ENCODE data around the gene MON1A.
"Not testable (repeated sequence)": the region's sequence is repeated elsewhere in the genome, so short reads cannot be mapped to it uniquely, and the experiment has no call there.

The MON1A gene, protein sequence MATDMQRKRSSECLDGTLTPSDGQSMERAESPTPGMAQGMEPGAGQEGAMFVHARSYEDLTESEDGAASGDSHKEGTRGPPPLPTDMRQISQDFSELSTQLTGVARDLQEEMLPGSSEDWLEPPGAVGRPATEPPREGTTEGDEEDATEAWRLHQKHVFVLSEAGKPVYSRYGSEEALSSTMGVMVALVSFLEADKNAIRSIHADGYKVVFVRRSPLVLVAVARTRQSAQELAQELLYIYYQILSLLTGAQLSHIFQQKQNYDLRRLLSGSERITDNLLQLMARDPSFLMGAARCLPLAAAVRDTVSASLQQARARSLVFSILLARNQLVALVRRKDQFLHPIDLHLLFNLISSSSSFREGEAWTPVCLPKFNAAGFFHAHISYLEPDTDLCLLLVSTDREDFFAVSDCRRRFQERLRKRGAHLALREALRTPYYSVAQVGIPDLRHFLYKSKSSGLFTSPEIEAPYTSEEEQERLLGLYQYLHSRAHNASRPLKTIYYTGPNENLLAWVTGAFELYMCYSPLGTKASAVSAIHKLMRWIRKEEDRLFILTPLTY

DNA sequence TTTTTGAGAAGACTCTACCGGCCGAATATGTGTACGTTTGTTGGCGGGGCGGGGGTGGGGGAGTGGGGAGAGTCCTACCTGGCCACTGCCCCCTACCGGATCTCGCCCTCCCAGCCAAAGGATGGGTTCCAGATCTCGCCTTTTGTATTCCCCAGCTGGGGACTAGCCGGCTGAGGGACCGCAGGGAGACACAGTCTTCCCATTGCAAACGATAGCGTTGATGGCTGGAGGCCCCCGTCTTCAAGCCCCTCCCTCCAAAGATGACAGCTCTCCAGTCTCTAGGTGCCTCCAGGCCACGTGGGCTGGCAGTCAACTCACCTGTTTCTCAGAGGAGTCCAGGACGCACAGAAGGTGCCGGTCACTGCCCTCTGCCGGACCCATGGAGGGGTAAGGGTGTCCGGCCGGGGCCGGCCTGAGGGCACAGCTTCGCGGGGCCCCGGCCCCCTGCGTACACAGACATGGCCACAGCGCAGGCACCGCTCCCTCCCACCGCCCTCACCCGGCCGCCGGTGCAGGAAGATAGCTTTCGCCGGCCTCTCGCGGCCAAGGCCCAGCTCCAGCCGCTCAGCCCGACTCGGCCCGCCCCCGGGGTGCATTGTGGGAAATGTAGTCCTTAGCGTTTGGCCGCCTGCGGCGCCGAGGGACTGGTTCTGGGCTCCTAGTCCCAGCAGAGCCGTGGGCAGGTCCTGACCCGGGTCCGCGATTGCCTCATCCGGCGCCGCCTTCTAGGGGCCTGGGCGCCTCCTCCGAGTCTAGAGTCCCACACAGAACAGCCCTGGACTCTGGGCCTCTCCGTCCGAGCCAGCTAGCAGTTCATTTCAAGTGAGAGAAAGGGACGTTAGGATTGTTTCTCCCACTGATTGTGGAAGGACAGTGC lies at the start of gene MON1A:
Gene MON1A, minus strand, starts transcription at position 521 of the 877 bp plus-strand sequence. CDS start 16,465 bp downstream, outside the sequence.
- DNase-seq, result peak; percentile 81 to 95

DNA sequence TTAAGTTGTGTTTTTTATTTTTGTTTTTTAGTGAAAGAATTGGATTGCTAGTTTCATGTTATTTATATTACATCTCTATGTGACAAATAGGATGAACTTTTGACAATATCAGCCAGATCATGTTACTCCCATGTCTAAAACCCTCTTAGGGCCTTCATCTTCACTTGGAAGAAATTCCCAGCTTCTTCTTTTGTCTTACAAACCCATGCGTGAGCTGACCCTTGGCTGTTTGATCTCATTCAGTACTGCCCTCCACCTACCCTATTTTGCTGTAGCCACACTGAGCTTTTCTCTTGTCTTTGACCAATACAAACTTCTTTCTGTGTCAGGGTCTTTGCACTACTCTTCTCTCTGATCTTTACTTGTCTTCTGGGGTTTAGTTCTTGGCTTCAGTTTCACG lies 47.3 kb upstream of the MON1A start:
- DNase-seq, result no peak

DNA sequence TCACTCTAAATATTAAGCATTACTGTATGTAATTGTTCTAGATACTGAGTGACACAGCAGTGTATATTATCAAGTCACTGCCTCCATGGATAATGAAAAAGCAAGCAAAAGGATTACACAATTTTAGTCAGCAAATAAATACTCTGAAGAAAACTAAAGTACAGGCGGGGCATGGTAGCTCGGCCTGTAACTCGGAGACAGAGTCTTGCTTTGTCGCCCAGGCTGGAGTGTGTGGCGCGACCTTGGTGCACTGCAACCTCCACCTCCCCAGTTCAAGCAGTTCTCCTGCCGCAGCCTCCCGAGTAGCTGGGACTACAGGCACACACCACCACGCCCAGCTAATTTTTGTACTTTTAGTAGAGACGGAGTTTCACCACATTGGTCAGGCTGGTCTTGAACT lies 43.0 kb upstream of the MON1A start:
- DNase-seq, result no peak

DNA sequence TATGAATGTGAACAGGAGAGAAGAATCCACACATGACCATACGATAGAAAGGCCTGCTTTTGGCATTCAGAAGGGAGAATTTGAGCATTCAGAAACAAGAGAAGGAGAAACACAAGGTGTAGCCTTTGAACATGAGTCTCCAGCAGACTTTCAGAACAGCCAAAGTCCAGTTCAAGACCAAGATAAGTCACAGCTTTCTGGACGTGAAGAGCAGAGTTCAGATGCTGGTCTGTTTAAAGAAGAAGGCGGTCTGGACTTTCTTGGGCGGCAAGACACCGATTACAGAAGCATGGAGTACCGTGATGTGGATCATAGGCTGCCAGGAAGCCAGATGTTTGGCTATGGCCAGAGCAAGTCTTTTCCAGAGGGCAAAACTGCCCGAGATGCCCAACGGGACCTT lies 38.7 kb upstream of the MON1A start:
- no peak for DNase-seq

DNA sequence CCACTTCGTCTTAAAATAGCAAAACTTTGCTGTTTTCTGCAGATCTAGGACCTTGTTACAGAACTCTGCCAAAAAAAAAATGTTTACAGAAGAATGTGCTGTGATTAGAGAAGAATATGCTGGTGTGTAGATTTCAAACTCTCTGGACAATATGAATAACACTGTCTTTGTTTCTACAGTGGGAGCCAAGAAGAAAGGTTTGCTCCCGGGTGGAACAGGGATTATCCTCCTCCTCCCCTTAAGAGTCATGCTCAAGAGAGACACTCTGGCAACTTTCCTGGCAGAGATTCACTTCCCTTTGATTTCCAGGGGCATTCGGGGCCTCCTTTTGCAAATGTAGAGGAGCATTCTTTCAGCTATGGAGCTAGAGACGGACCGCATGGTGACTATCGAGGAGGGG lies 37.7 kb upstream of the MON1A start:
- DNase-seq, result no peak

DNA sequence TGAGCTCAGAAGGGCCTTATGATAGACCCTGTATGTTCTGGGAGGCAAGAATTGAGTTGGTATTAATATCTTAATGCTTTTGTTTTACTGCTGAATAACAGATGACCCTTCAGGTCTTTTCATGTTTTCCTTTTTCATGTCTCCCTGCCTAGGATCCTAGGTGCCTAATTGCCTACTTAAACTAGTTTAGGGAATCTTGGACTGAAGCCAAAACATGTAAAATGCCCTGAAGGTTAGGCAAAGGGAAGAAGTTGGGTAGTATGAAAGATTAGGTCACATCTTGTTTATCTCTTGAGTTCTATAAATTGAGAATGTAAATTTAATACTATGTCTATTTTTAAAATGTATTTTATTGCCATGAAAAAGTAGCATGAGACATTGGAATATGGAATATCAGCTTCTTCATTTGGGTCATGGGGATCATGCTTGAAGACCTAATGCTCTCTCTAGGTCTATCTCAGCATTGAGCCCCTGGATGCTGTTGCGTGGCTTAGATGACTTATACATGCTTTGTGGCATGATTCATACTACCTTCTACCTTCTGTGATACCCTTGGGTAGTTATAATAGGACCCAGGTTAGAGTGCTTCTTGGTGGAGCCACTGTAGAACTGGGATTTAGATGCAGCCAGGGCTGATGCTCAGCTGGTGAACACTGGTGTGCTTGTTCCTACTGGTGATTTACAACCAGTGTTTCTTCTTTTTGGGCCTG lies 36.8 kb upstream of the MON1A start:
- DNase-seq, result no peak

DNA sequence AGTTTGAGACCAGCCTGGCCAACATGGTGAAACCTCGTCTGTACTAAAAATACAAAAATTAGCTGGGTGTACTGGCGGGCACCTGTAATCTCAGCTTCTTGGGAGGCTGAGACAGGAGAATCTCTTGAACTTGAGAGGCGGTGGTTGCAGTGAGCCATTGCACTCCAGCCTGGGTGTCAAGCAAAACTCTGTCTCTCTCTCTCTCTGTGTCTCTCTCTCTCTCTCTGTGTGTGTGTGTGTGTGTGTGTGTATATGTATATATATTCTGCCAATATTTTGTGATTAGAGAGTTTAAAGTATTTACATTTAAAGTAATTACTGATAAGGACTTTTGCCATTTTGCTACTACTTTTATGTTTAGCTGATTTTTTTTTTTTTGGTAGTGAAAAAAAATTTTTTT lies 26.0 kb upstream of the MON1A start:
- no peak for DNase-seq

DNA sequence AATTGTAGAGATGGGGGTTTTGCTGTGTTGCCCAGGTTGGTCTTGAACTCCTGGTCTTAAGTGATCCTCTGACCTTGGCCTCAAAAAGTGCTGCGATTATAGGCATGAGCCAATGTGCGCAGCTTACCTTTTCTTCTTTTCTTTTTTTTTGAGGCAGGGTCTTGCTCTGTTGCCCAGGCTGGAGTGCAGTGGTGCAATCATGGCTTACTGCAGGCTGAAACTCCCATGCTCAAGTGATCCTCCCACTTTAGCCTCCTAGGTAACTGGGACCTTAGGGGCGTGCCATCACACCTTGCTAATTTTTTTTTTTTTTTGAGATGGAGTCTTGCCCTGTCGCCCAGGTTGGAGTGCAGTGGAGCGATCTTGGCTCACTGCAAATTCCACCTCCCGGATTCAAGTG lies 23.3 kb upstream of the MON1A start:
- no peak for DNase-seq

DNA sequence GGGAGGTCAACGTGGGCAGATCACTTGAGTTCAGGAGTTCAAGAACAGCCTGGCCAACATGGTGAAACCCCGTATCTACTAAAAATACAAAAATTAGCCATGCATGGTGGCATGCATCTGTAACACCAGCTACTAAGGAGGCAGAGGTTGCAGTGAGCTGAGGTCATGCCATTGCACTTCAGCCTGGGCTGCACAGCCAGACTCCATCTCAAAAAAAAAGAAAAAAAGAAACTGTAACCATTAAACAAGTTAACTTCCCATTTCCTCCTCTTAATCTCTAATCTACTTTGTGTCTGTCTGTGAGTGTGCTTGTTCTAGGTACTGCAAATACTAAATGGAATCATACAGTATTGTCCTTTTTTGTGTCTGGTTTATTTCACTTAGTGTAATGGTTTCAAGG lies 13.0 kb upstream of the MON1A start:
- no peak for DNase-seq

DNA sequence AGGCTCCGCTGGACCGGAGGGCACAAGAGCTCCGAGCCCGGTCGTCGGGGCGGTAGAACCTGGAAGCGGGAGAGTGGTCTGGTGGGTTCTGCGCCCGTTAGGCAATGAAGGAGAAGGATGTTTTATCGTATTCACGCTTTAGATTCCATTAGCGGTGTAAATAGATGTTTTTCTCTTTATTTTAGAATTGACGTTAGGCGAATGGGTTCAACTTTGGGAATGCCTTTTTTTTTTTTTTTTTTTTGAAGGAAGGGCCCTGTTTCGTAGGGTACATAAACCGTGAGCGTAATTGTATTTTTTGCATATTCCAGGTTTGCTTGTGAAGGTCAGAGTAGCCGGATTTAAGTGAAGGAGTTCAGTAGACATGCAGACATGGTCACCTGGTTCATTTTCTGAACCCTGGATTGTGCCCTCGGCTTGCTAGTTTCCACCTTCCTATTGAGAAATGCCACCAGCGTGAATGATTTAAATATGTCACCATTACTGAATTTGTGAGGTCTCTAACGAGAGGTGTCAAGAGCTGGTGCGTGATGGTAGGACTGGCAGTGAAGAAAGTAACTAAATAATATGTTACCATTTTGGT lies 11.1 kb upstream of the MON1A start:
- DNase-seq, result peak in 1 of 2 experiments; percentile 27

DNA sequence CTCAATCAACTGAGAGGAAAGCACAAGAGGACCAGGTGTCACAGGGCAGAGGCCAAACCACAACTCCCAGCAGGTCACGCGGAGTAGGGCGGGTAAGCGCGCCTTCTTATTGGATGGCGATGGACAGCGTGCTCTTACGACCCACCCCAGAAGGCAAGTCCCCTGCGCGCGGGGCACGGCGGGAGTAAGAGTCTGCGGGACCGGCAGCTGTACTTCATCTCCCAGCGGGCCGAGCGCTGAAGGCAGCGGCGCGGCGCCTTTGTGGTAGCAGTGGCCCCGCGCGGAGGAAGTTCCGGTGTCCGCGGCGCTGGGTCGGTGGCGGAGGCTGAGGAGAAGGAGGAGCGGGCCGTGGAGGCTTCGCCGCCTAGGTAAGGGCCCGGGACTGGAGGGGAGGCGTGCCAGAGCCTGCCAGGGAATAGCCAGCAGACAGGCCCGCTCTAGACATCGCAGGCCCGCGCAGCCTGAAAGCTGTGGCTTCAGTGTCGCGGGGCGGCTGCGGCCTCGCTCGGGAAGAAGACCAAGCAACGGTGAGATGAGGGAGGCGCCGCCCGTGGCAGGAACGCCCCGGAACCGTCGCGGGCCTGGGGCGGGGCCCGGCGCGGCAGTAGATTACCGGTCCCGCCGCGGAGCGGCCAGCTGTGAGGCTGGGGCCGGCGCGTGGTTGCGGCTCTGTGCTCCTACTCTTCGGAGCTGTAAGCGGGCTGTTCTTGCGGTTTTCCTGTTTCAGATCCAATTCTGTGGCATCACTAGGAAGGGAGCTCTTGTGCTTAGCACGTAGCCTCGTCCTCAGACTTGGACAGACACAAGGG lies 10.5 kb upstream of the MON1A start, which contains the start of gene RBM6:
Gene RBM6, plus strand, starts transcription at position 293 of the 809 bp plus-strand sequence. CDS start 22,492 bp downstream, outside the sequence.
- peak; percentile 96 to 99 for DNase-seq

DNA sequence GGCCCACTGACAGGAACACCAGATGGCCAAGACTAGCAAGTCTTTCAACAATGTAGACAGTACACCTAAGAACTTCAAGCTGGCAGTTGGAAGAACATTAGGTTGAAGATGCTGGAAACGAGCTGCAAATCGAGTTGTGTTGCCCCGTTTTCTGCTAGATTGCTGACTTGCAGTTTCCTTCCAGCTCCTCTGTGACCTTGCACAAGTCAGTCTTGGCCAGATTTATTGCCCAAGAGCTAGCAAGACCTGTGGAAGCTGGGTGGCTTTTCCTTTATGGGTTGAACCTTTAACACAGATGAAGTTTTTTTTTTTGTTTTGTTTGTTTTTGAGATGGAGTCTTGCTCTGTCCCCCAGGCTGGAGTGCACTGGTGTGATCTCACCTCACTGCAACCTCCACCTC lies 7.5 kb upstream of the MON1A start:
- DNase-seq, result no peak

DNA sequence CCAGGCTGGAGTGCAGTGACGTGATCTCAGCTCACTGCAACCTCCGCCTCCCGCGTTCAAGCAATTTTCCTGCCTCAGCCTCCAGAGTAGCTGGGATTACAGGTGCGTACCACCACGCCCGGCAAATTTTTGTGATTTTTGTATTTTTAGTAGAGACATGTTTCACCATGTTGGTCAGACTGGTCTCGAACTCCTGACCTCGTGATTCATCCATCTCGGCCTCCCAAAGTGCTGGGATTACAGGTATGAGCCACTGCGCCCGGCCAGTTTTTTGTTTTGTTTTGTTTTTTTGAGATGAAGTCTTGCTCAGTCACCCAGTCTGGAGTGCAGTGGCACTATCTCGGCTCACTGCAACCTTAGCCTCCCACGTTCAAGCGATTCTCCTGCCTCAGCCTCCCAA lies 2.7 kb upstream of the MON1A start:
- DNase-seq, result not testable (repeated sequence)

DNA sequence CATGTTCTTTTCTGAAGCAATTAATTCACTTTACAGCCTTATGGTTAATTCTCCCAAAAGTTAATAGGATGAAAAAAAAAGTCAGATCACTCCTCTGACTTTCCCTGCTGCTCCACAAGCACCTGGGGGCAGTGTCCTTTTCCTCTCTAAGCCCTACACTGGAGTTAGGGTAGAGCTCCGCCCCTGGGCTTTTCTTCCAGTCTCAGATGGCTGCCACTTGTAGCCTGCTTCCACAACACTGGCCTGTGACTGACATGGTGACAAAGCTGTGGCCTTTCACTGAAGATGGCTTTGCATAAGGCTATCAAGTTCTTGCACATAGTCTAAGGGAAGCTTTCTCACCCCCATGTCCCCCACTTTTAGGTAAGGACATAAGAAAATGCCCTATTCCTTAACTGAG lies 1.3 kb upstream of the MON1A start:
- peak; percentile 49 to 73 for DNase-seq

DNA sequence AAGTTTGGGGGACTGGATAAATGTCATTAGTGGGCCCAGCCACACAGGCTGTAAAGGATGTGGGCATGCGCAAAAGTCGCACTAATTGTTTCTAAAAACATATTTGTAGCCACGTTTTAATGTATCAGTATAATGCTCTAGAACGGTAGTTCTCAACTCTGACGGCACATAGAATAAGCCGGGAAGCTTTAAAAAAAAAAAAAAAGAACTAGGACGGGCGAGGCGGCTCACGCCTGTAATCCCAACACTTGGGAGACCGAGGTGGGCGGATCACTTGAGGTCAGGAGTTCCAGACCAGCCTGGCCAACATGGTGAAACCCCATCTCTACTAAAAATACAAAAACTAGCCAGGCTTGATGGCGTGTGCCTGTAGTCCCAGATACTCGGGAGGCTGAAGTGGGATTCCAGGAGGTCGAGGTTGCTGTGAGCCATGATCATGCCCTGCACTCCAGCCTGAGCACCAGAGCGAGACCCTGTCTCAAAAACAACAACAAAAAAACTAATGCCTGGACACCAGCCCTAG lies 618 bp upstream of the MON1A start:
- DNase-seq, result no peak

DNA sequence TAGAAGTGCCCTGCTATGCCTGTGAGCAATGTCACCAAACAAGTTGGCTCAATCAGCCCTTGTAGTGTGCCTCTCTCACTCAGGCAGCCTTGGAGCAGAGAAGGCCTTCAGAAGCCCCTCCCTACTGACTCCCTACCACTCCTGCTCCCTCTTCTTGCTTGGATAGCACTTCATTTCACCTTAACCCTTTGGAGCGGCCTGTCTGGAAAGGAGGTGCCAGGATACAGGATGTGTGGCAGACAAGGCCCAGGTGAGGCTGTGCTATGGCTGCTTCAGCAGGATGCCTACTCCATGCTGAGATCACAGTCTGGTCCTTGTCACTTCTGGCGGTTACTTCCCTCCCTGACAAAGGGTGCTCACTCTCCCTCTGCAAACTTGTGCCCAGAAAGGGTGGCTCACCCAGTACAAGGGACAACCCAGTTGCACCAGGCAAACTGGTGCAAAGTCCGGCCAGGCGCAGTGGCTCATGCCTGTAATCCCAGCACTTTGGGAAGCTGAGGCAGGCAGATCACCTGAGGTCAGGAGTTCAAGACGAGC lies 1.1 kb downstream of the MON1A start:
- DNase-seq, result no peak

DNA sequence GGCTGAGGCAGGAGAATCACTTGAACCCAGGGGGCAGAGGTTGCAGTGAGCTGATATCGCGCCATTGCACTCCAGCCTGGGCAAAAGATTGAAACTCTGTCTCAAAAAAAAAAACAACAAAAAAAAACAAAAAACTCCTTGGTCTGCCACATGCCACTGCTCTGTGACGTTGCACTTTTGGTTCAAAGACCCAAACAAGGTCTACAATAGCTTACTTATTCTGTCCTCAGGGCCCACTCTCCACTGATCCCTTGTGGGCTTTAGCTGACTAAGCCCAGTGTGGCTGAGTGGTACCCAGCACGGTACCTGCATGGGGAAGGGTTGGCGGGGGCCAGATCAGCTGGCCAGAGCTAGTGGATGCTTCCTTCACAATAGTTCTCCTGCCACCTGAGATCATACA lies 1.8 kb downstream of the MON1A start:
- DNase-seq, result no peak

DNA sequence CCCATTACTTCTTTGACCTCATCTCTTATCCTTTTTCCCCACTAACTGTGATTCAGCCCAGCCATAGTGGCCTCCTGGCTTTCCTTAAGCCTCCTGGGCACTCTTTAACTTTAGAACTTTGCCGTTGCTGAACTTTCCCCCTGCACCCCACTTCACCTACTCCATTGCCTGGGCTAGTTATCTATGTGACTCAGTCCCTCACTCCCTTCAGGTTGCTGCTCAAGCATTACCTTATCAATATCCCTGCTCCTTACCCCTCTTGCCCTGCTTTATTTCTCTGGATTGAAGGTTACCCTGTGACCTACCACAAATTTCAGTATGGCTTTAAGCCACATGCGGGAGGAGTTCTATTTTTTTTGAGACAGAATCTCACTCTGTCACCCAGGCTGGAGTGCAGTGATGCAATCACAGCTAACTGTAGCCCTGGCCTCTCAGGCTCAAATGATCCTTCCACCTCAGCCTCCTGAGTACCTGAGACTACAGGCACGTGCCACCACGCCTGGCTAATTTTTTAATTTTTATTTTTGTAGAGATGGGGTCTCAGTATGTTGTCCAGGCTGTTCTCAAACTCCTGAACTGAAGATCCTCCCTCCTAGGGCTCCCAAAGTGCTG lies 3.4 kb downstream of the MON1A start:
- no peak for DNase-seq

DNA sequence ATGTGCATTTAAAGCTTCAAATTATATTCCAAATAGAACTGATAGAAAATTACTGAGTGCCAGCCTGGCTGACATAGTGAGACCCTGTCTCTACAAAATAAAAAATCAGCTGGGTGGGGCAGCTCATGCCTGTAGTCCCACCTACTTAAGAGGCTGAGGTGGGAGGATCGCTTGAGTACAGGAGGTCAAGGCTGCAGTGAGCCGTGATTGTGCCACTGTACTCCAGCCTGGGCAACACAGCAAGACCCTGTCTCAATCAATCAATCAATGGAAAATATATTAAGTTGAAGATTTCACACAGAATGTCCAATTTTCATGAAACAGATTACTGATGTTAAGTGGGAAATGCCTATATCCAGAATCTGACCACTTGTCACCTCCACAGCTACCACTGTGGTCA lies 4.1 kb downstream of the MON1A start:
- DNase-seq, result no peak

DNA sequence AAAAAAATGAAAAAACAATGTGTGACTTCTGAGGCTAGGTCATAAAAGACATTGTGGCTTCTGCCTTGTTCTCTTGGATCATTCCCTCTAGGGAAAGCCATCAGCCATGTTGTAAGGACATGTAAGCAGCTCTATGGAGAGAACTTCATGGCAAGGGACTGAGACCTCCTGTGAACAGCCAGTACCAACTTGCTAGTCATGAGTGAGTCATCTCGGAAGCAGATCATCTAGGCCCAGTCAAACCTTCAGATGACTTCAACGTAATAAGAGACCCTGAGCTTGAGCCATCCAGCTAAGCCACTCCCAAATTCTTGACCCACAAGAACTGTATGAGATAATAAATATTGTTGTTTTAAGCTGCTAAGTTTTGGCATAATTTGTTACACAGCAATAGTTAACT lies 4.9 kb downstream of the MON1A start:
- no peak for DNase-seq
